ENCODE data around the gene OR4C45. TPM values are rescaled to one million over a fixed set of nuclear protein-coding genes. Genes with fewer than 3 reads are reported as not detected.

Gene OR4C45
- polyA plus RNA-seq, 1 donor (not counting 4 experiments of a cell fraction or from before 2014, with no cell fraction given): not detected

Other genes with a start within 250 kb of the OR4C45 start
- not detected in 3 replicates for gene OR4C13, start 80.5 kb upstream of the OR4C45 start, polyA plus RNA-seq
- not detected in 3 replicates for gene OR4C12, start 50.3 kb upstream of the OR4C45 start, polyA plus RNA-seq